RKO (cell line): ENCODE data around the gene IFNLR1.
"Not testable (repeated sequence)": the region's sequence is repeated elsewhere in the genome, so short reads cannot be mapped to it uniquely, and the experiment has no call there.

Experiments
- DNase-seq: peaks from one replicate; pipeline ENCODE4 v3.0.0-alpha.2; 2016; ENCODE audit warnings: low spot score

Gene IFNLR1

DNA sequence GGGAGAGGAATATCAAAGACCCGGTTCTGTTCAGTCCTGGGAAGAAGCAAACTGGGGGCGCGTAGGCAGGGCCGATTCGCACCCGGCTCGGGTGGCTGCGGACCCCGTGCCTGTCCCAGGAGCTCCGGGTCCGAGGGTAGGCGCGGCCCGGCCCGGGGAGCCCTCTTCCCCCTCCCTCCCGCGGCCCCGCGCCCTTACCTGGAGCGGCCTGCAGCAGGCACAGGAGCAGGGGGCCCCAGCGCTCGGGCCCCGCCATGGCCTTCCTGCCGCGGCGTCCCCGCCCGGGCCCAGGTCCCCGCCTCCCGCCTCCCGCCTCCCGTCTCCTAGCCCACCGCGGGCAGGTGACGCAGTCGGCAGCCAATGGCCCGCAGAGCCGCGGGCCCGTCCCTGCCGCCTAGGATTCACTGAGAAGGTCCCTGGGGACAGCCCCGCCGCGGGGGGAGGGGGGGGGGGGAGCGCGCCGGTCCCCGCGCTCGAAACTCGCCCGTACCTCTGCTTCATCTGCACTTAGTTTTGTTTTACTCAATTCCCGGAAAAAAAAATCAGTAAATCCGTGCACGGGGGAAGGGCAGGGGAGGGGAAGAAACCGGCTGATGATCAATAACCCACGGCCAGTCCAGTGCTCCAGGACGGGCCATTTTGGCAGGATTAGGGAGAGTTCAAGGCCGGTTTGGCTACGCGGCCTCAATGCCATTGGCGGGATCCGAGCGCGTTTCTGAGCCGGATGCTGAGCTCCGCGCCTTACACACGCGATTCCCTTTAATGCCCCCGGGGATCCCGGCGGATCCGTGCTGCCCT lies at the start of gene IFNLR1:
Gene IFNLR1 (minus strand): TSS at position 297 of the 798 bp plus-strand sequence. CDS start 41 bp downstream, at position 256.
- DNase-seq, result peak; percentile 59

DNA sequence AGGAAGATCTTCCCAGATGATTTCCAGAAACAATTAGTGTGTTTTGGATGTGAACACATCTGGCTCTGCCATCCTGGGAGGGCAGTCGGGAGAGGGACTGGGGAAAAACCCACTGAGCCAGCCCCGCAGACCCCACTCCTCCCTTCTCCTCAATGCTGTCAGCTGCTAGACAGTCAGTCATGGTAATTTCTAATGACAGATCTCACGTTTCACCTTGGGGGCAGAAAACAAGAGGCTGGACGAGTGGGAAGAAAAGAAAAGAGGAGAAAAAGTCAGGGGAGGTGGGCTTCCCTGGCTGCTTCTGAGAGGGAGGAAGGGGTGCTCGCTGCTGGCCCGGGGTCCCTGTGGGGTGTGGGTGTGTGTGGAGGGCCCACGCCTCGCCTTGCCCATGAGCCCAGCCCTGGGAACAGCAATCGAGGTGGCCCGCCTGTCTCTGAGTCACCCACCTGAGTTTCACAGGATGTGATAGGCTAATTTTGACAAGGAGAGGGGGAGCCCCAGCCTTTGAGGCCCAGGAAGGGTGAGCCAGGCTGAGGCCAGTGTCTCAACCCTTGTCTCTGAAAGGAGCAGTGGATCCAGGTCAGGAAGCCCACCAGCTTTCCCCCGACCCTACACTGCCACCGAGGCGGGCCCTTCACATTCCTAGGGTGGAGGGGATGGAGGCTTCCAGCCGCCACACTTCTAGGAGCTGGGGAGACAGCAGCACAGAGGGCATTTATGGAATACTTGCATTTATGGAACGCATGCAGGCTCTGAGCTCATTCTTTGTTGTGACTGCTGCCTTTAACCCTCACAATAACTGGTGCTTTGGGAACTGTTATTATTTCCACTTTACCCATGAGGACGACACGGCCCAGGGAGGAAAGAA lies 49.1 kb upstream of the IFNLR1 start:
- DNase-seq, result no peak

DNA sequence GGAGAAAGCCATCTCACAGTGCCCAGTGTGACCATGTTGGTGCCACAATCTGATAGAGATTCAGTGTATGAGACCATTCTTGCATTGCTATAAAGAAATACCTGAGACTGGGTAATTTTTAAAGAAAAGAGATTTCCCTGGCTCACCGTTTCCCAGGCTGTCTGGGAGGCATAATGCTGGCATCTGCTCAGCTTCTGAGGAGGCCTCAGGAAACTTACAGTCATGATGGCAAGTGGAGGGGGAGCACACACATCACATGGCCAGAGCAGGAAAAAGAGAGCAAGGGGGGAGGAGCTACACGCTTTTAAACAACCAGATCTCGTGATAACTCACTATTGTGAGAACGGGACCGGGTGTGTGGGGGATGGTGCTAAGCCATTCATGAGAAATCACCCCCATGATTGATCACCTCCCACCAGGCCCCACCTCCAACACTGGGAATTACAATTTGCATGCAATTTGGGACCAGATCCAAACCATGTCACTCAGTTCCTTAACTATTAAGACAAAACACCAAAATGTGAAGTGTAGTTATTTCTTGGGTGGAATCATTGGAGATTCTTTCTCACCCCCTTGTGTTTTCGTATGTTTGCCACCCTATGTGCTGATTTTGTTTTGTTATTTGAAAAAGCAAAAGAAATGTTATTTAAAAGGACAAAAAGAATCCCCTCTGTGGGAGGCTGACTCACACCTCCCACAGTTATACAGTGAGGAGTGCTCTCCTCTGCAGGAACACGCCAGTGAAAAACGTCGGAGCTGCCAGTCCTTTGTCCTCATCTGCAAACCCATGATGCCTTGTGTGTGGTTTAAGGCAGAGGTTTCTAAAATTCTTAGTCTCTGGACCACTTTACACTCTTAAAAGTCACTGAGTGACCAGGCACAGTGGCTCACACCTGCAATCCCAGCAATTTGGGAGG lies 46.9 kb upstream of the IFNLR1 start:
- no peak for DNase-seq

GRCh38 chr1:24231701-24232100 lies 44.6 kb upstream of the IFNLR1 start:
- no peak for DNase-seq

DNA sequence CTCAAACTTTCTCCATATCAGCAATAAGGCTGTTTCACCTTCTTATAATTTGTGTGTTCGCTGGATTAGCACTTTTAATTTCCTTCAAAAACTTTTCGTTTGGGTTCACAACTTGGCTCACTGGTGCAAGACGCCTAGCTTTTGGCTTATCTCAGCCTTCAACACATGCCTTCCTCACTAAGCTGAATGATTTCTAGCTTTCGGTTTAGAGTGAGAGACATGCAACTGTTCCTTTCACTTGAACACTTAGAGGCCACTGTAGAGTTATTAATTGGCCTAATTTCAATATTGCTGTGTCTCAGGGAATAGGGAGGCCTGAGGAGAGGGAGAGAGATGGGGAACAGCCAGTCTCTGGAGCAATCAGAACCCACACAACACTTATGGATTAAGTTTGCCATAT lies 41.2 kb upstream of the IFNLR1 start:
- DNase-seq, result no peak

- no peak for DNase-seq
Observed at GRCh38 chr1:24226749-24227148, 39.7 kb upstream of the IFNLR1 start.

DNA sequence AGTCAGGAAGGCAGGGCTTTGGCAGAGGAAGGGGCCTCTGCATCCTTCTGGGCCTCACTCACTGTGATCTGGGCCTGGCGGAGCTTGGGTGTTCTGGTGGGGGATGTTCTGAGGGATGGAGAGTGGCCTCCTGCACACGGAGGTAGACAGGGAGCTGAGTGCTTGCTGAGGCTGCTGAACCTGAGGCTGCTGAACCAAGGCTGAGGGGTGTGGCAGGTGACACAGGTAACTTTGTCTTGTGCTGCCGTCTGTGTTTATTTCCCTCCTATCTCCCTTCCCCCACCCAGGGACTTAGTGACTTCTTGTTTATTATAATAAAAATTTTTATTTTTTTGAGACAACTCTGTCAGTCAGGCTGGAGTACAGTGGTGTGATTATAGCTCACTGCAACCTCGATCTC lies 37.7 kb upstream of the IFNLR1 start:
- no peak for DNase-seq

GRCh38 chr1:24224086-24224485 lies 37.0 kb upstream of the IFNLR1 start:
- DNase-seq, result no peak

GRCh38 chr1:24222793-24223192 lies 35.7 kb upstream of the IFNLR1 start:
- no peak for DNase-seq

DNA sequence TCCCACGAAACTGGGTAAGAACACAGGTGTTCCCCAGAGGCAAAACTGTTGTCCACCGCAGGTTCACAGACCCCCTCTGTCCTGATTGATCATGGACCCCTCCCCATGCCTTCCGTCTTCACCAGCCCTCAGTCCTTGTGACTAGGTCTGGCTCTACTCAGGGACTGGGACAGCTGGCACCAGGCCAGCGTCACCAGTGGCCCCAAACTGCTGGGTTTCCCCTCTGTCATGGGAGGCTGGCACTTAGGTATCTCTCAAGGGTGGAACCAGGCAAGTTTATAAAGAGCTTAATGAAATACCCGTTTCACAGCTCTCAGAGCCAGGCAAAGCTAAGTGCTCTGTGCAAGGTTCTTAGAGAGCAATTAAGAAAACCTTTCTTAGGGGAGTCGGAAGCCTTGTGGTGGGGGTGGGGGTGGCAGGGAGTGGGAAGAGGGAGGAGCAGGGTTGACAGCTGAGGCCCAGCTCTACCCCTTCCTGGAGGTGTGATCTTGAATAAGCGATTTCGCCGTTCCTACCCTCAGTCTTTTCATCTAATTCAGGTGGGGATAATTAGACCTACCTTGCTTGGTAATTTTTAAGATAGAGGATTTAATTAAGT lies 35.0 kb upstream of the IFNLR1 start:
- no peak for DNase-seq

GRCh38 chr1:24221246-24221645 lies 34.2 kb upstream of the IFNLR1 start:
- no peak for DNase-seq

DNA sequence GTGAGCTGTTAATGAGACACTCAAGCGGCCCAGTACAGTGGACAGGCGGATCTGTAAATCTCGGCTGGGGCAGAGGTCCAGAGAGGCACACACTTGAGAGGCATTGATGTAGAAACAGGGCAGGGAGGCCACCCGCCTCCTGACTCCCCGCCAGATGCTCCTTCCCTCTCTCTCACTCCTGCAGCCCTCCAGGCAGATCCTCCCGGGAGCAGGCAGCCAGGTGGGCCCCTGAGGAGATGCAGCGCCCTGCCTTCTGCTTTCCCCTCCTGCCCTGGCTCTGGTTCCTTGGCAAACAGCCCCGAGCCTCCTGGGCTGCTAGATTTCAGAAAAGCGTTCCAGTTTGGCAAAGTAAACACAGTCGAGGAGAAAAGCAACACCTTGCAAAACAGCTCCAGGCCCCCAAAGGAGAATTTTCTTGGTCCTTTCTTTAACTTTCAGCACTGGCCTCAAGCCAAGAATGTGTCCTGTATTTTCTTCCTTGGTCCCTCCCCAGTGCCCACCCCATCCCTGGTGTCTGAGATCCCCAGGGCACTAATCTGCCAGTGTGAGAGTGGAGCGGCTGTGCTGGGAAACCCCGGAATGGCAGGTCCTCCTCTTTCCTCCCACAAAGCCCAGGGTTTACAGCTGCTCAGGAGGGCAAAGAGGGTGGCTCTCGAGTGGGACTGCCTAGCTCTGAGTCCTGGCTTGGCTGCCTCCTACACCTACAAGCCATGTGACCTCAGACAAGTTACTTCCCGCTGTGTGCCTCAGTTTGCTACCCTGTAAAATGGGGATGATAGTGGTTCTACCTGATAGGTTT lies 29.4 kb upstream of the IFNLR1 start:
- DNase-seq, result no peak

DNA sequence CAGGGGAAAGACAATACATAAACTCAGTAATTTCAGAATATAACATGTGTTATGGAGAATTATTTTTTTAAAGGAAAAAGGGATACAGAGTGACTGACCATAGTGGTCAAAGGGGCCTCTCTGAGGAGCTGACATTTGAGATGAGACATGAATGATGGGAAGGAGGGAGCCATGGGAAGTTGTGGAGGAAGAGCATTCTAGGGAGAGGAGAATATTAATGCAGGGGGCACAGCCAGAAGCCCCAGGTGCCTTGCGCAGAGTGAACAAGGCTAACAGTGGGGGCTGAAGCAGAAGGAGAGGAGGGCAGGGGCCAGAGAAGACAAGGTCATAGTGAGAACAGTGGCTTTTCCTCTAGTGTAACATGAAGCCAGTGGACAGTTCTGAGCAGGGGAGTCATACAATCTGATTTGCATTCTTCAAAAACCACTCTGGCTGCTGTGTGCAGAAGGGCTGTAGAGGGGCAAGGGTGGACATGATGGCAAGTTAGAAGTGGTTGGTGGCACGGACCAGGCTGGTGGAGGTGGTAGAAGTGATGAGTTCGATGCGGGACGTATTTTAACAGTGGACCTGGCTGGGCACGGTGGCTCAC lies 28.2 kb upstream of the IFNLR1 start:
- no peak for DNase-seq

- DNase-seq, result no peak
Observed at GRCh38 chr1:24212376-24212775, 25.3 kb upstream of the IFNLR1 start.

DNA sequence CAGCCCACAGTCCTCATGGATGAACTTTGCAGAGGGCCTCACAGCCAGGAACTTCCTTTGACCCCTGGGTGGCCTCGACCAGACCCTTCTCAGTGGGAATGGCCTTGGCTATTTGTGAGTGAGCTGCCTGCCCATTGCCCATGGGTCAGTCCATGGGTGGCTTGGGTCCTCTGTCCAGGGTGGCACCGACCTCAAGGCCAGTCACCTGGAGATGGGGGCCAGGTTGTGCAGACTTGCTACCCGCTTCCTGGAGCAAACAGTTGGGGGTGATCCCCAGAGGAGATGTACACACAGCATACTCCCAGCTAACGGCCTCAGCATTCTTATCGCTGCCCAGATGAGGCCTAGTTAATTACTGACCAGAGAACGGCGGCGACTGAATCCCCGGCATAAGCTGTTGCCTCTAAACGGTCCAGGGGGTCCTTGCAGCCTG lies 23.1 kb upstream of the IFNLR1 start:
- DNase-seq, result no peak

GRCh38 chr1:24209097-24209496 lies 22.0 kb upstream of the IFNLR1 start:
- DNase-seq, result no peak

- DNase-seq, result no peak
Observed at GRCh38 chr1:24207709-24208108, 20.6 kb upstream of the IFNLR1 start.

GRCh38 chr1:24207395-24207687 lies 20.3 kb upstream of the IFNLR1 start:
- DNase-seq, result not testable (repeated sequence)

DNA sequence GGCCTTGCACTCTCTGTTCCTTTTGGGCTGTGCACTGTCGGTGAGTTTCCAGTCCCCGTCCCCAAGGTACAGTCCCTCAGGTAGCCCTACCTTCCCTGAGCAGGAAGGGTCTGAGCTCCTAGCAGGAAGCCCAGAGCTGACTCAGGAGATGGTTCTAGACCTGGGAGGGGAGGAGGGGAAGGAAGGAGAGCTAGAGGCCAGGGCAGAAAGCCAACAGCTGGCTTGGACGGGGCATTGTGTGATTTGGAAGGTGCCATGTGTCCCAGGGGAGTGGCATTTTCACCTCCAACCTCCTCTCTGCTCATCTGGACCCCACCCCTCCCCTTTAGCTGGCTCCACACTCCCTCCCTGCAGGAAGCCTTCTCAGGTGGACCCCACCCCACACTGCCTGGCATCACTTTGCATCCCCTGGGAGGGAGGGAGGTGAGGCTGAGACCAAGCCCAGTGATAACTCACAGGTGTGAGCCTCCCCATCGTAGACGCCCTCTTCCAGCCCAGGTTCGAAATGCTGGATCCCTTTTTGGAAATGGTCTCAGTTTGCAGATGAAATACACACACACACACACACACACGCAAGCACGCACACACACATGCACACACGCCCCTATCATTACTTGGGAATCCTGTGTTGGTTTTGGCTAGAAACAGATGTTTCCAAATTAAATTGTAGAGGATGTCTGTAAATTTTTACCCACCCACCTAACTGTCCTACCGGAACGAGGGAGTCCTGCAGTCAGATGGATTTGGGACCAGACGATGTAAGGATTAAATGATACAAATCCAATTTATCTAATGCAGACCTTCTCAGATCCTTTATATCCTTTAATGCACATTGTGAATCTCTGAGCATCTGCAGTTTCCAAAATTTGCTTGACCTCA lies 19.7 kb upstream of the IFNLR1 start:
- no peak for DNase-seq

DNA sequence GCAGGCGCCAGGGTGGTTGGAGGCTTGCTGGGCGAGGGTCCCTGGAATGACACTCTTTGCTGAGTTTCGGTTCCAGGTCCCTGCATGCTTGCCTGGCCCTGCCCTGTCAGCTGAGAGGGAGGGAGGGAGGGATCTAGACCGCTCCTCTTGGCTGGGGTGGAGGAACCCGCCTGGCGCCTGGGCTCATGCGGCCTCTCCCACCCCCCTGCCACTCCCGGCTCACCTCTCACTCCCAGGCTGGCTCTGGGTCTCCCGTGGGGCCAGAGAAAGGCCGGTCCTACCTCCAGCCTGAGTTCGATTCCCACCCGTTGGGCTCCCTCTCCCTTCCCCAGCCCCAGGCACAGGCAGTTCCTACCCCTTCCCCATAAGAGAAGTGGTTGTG lies 19.0 kb upstream of the IFNLR1 start:
- no peak for DNase-seq
